ENCODE data around the gene TMED10.

GRCh38 chr14:75153295-75153694 lies 23.1 kb downstream of the TMED10 start:
- TF ChIP-seq RAD21 (IDR thresholded peaks at IDR 0.05; ENCODE audit: low read length) (no peak), RXRA (IDR thresholded peaks at IDR 0.05; ENCODE audit: borderline replicate concordance, low read depth) (no peak), MXI1 (IDR thresholded peaks at IDR 0.05; ENCODE audit: low read depth, low read length) (no peak), POLR2AphosphoS5 (IDR thresholded peaks at IDR 0.05; ENCODE audit: low read depth, low read length) (no peak), EP300 (IDR thresholded peaks at IDR 0.05; ENCODE audit: borderline replicate concordance in 1 of 2, low read depth in 1 of 2, low read length in 1 of 2) (no peak), GABPA (IDR thresholded peaks at IDR 0.05; ENCODE audit: low read depth) (no peak), EZH2phosphoT487 (IDR thresholded peaks at IDR 0.05; ENCODE audit: borderline replicate concordance, low read depth) (no peak)
- TF ChIP-seq, protein P1, sequence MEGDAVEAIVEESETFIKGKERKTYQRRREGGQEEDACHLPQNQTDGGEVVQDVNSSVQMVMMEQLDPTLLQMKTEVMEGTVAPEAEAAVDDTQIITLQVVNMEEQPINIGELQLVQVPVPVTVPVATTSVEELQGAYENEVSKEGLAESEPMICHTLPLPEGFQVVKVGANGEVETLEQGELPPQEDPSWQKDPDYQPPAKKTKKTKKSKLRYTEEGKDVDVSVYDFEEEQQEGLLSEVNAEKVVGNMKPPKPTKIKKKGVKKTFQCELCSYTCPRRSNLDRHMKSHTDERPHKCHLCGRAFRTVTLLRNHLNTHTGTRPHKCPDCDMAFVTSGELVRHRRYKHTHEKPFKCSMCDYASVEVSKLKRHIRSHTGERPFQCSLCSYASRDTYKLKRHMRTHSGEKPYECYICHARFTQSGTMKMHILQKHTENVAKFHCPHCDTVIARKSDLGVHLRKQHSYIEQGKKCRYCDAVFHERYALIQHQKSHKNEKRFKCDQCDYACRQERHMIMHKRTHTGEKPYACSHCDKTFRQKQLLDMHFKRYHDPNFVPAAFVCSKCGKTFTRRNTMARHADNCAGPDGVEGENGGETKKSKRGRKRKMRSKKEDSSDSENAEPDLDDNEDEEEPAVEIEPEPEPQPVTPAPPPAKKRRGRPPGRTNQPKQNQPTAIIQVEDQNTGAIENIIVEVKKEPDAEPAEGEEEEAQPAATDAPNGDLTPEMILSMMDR (IDR thresholded peaks at IDR 0.05) = no peak
- TF ChIP-seq, protein P2, sequence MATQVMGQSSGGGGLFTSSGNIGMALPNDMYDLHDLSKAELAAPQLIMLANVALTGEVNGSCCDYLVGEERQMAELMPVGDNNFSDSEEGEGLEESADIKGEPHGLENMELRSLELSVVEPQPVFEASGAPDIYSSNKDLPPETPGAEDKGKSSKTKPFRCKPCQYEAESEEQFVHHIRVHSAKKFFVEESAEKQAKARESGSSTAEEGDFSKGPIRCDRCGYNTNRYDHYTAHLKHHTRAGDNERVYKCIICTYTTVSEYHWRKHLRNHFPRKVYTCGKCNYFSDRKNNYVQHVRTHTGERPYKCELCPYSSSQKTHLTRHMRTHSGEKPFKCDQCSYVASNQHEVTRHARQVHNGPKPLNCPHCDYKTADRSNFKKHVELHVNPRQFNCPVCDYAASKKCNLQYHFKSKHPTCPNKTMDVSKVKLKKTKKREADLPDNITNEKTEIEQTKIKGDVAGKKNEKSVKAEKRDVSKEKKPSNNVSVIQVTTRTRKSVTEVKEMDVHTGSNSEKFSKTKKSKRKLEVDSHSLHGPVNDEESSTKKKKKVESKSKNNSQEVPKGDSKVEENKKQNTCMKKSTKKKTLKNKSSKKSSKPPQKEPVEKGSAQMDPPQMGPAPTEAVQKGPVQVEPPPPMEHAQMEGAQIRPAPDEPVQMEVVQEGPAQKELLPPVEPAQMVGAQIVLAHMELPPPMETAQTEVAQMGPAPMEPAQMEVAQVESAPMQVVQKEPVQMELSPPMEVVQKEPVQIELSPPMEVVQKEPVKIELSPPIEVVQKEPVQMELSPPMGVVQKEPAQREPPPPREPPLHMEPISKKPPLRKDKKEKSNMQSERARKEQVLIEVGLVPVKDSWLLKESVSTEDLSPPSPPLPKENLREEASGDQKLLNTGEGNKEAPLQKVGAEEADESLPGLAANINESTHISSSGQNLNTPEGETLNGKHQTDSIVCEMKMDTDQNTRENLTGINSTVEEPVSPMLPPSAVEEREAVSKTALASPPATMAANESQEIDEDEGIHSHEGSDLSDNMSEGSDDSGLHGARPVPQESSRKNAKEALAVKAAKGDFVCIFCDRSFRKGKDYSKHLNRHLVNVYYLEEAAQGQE (IDR thresholded peaks at IDR 0.05; ENCODE audit: low read depth, low read length) = no peak
